ENCODE measurements around the gene POLR1C. TPM values are rescaled to one million over a fixed set of nuclear protein-coding genes. Genes with fewer than 3 reads are reported as not detected.
A peak's percentile ranks its signal among the peaks of the same experiment; 100 is the strongest.

Gene POLR1C
- total RNA-seq, 4 donors from 2014 or later, result 13.4 to 25.1 (median 16.7) TPM

DNA sequence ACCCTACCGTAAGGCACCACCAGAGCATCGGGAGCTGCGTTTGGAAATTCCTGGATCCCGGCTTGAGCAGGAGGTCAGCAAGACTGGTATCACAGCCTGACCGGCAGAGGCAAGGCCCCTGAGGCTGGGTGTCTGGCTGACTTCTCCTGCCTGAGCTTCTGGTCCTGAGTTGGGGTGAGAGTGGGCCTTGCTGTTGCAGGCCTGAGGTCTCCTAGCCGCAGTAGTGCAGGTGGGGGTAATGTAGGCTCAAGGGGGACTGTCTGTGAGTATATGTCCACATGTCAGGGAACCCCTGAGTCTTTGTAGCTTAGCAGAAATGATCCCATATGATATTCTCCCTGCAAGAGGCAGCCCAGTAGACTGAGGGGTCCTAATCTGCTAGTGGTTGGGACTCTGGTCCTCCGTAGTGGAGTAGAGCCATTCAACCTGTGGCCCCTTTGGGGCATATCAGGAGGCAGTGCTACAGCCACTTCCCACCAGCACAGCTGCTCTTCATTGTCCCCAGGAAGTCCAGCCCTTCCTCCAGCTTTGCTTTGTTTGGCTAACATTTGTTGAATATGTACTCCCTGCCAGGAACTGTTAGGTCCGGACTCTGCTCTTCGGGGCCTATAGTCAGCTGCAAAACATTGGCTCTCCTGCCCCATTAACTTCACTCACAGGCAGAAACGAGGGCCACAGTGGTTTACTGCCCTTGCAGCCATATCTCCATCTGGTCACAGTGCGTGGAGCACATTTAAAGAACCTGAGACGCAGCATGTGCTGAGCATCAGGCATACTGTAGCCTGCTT is 17.7 kb upstream of the POLR1C start:
- intact Hi-C loops (cut with DNase I; ENCODE audit: low total_unique reads) (no loop called here), in situ Hi-C loops (cut with MboI; ENCODE audit: low sequenced_read_pairs in 4 of 4) (no loop called here)
- H3K4me1 ChIP-seq, result peaks cover 14 to 31% of the 10 kb centered on the region in 2 donors
- DNase-seq, result no peak
- no peaks in the 10 kb centered on the region for H3K9me3 ChIP-seq
- no peak overlapping the region for H3K4me3 ChIP-seq
- TF ChIP-seq, protein P1, sequence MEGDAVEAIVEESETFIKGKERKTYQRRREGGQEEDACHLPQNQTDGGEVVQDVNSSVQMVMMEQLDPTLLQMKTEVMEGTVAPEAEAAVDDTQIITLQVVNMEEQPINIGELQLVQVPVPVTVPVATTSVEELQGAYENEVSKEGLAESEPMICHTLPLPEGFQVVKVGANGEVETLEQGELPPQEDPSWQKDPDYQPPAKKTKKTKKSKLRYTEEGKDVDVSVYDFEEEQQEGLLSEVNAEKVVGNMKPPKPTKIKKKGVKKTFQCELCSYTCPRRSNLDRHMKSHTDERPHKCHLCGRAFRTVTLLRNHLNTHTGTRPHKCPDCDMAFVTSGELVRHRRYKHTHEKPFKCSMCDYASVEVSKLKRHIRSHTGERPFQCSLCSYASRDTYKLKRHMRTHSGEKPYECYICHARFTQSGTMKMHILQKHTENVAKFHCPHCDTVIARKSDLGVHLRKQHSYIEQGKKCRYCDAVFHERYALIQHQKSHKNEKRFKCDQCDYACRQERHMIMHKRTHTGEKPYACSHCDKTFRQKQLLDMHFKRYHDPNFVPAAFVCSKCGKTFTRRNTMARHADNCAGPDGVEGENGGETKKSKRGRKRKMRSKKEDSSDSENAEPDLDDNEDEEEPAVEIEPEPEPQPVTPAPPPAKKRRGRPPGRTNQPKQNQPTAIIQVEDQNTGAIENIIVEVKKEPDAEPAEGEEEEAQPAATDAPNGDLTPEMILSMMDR (IDR thresholded peaks at IDR 0.05 in 4 of 5, conservative IDR thresholded peaks at IDR 0.05 in 1 of 5), result no peak
- no peak for TF ChIP-seq POLR2A (IDR thresholded peaks at IDR 0.05)
- peaks cover 0 to 62% of the 10 kb centered on the region in 2 donors for H3K36me3 ChIP-seq
- H3K27me3 ChIP-seq, result no peaks in the 10 kb centered on the region
- H3K27ac ChIP-seq, result peak overlapping the region in 3 of 4 donors; percentile 3 to 27 (median 12)
- peak in 1 of 2 donors; percentile 28 for ATAC-seq

DNA sequence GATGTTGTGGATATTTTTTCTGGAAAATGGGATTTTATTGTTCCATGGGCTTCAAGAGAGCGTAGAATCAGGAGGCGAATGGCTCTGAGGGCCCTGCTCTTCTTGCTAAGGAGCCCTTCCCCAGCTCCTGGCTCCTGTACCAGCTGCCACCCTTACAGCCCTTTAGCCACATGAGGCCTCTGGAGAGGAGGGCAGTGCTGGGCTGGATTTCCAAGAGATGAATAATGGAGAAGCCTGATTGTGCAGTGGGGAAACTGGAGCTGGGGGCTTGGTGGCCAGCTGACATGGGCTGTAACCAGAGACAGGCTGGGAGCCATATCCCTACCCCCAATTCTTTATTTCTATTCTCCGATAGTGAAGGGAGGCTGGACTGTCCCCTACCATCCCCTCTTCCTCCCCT is 16.0 kb upstream of the POLR1C start:
- peaks cover 10 to 24% of the 10 kb centered on the region in 2 donors for H3K4me1 ChIP-seq
- in situ Hi-C loops (cut with MboI; ENCODE audit: low sequenced_read_pairs in 4 of 4), result loop anchor here (5.0 to 25.0 kb wide), 3 partner anchors 39 to 264 kb away; partner anchors contain the start of genes DLK2 (in 2 of the 4), DNPH1 (in 1 of the 4) and TTBK1 (in 1 of the 4)
- no peak overlapping the region for H3K4me3 ChIP-seq
- ATAC-seq, result no peak
- H3K9me3 ChIP-seq, result no peaks in the 10 kb centered on the region
- TF ChIP-seq POLR2A (IDR thresholded peaks at IDR 0.05), result no peak
- TF ChIP-seq, protein P1 (IDR thresholded peaks at IDR 0.05 in 4 of 5, conservative IDR thresholded peaks at IDR 0.05 in 1 of 5), result no peak
- intact Hi-C loops (cut with DNase I; ENCODE audit: low total_unique reads), result no loop called here
- H3K27ac ChIP-seq, result no peak overlapping the region
- DNase-seq, result no peak
- no peaks in the 10 kb centered on the region for H3K27me3 ChIP-seq
- H3K36me3 ChIP-seq, result peaks cover 0 to 78% of the 10 kb centered on the region in 2 donors

DNA sequence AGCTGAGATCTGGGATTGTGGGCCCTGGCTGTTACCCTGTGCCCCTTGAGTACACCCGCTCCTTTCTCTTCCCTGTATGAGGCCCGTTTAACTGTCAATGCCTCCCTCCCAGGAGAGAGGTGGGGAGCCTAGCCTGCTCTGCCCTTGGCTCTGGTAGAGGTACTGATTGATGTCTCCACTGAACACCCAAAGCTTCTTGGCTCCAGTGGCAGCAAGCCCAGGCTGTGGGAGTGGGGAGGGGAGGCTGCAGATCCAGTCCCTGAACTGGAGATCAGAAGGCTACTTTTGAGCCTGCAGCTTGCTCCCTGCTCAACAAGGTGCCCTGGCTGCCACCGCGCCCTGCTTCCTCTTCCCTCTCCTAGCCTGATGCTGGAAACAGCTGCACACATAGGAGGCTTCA is 14.2 kb upstream of the POLR1C start:
- no peak overlapping the region for H3K27ac ChIP-seq
- TF ChIP-seq, protein P1 (IDR thresholded peaks at IDR 0.05 in 4 of 5, conservative IDR thresholded peaks at IDR 0.05 in 1 of 5), result no peak
- TF ChIP-seq POLR2A (IDR thresholded peaks at IDR 0.05), result no peak
- ATAC-seq (no peak), DNase-seq (no peak)
- H3K36me3 ChIP-seq, result peaks cover 0 to 77% of the 10 kb centered on the region in 2 donors
- no peaks in the 10 kb centered on the region for H3K9me3 ChIP-seq
- H3K4me1 ChIP-seq, result peaks cover 2 to 7% of the 10 kb centered on the region in 2 donors
- H3K4me3 ChIP-seq, result no peak overlapping the region
- intact Hi-C loops (cut with DNase I; ENCODE audit: low total_unique reads) (no loop called here), in situ Hi-C loops (cut with MboI; ENCODE audit: low sequenced_read_pairs in 4 of 4) (loop anchor here (5.0 to 25.0 kb wide), 3 partner anchors 40 to 265 kb away; partner anchors contain the start of genes DLK2 (in 2 of the 4), DNPH1 (in 1 of the 4) and TTBK1 (in 1 of the 4))
- H3K27me3 ChIP-seq, result no peaks in the 10 kb centered on the region

DNA sequence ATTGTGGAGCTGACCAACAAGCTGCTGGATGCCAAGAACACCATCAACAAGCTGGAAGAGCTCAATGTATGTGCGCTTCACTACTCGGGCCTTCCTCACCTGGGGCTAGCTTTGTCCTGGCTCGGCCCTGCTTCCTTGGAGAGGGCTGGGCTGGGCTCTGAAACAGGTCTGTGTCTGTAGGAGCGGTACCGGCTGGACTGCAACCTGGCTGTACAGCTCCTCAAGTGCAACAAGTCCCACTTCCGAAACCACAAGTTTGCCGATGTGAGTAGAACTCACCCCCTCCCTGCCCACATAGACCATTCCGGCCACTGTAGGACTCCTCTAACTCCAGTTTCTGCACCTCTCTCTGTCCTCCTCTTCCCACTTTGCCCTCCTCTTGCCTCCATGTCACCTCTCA is 13.4 kb upstream of the POLR1C start:
- in situ Hi-C loops (cut with MboI; ENCODE audit: low sequenced_read_pairs in 4 of 4), result loop anchor here (5.0 to 25.0 kb wide), 3 partner anchors 41 to 266 kb away; partner anchors contain the start of genes DLK2 (in 2 of the 4), DNPH1 (in 1 of the 4) and TTBK1 (in 1 of the 4)
- no peak for TF ChIP-seq POLR2A (IDR thresholded peaks at IDR 0.05)
- TF ChIP-seq, protein P1 (IDR thresholded peaks at IDR 0.05 in 4 of 5, conservative IDR thresholded peaks at IDR 0.05 in 1 of 5), result no peak

More for the DNA sequence above, 13.4 kb upstream of the POLR1C start:
- peaks cover 0 to under 1% (median 0%) of the 10 kb centered on the region in 3 donors for H3K27me3 ChIP-seq
- ATAC-seq (no peak), DNase-seq (no peak)
- H3K36me3 ChIP-seq, result peaks cover 0 to 69% of the 10 kb centered on the region in 2 donors
- H3K4me1 ChIP-seq, result peaks cover 2 to 4% of the 10 kb centered on the region in 2 donors
- H3K4me3 ChIP-seq, result no peak overlapping the region
- intact Hi-C loops (cut with DNase I; ENCODE audit: low total_unique reads), result no loop called here
- no peaks in the 10 kb centered on the region for H3K9me3 ChIP-seq
- no peak overlapping the region for H3K27ac ChIP-seq
